HepG2 (cell line): ENCODE data around the gene C16orf87. TPM values are rescaled to one million over a fixed set of nuclear protein-coding genes. Genes with fewer than 3 reads are reported as not detected.

Experiments used
- BRD4 ChIP-seq: sonication (generic); formaldehyde crosslinking; IDR thresholded peaks from 2 replicates; pipeline ENCODE4 v1.4.0; 2020; ENCODE audit warnings: missing genetic modification reagents
- CREB1 ChIP-seq, 2 experiments: fragments of 450-650 bp in 1 of 2; IDR thresholded peaks; 2 replicates each; pipeline ENCODE4 v1.6.1; 2016 to 2017; ENCODE audit warnings: control low read depth in 1 of 2, mild to moderate bottlenecking in 1 of 2, missing compliant biosample characterization in 1 of 2, missing genetic modification characterization in 1 of 2
- FOXA1 ChIP-seq, 2 experiments: fragments of 450-650 bp in 1 of 2; sonication (generic) in 1 of 2; formaldehyde crosslinking in 1 of 2; IDR thresholded peaks; 2 replicates each; pipeline versions ENCODE4 v1.4.0 to v1.6.1; 2016 to 2020; ENCODE audit warnings: missing genetic modification reagents in 1 of 2
- KLF12 ChIP-seq: sonication (generic); formaldehyde crosslinking; IDR thresholded peaks from 2 replicates; pipeline ENCODE4 v1.4.0; 2020; ENCODE audit warnings: missing genetic modification reagents, borderline replicate concordance
- POLR2AphosphoS2 ChIP-seq: IDR thresholded peaks from 2 replicates; pipeline ENCODE4 v1.6.1; 2011; ENCODE audit warnings: low read depth, low read length, improper control_type of control experiment
- SAFB2 ChIP-seq: sonication (generic); formaldehyde crosslinking; IDR thresholded peaks from 2 replicates; pipeline ENCODE4 v1.5.1; 2020; ENCODE audit warnings: missing genetic modification reagents, low read depth, mild to moderate bottlenecking, borderline replicate concordance
- TGIF2 ChIP-seq: IDR thresholded peaks from 2 replicates; pipeline ENCODE4 v1.6.1; 2016; ENCODE audit warnings: control low read depth, missing compliant biosample characterization
- THYN1 ChIP-seq: sonication (generic); formaldehyde crosslinking; IDR thresholded peaks from 2 replicates; pipeline ENCODE4 v1.8.1; 2023; ENCODE audit warnings: low read depth, mild to moderate bottlenecking, moderate library complexity, missing genetic modification reagents, borderline replicate concordance
- TSC22D2 ChIP-seq: sonication (generic); formaldehyde crosslinking; IDR thresholded peaks from 2 replicates; pipeline ENCODE4 v1.5.1; 2020; ENCODE audit warnings: missing genetic modification reagents, mild to moderate bottlenecking, borderline replicate concordance
- ZNF530 ChIP-seq: sonication (generic); formaldehyde crosslinking; IDR thresholded peaks from 2 replicates; pipeline ENCODE4 v1.5.0; 2020; ENCODE audit warnings: low read depth, mild to moderate bottlenecking, missing genetic modification reagents
- ZNF766 ChIP-seq: sonication (generic); formaldehyde crosslinking; IDR thresholded peaks from 2 replicates; pipeline ENCODE4 v1.5.0; 2020; ENCODE audit warnings: missing genetic modification reagents, borderline replicate concordance
- polyA plus RNA-seq, 8 experiments: library from polyadenylated mRNA; depleted of rRNA in 3 of 8; stranded (reverse) in 7 of 8; unstranded in 1 of 8; fragments of >200 nt; fragmentation: Illumina TruSeq in 4 of 8; extraction: Trizol in 4 of 8; gene quantifications; 2 replicates each; pipeline versions ENCODE4 v1.2.1 to v1.2.3, GENCODE V29; 2011 to 2016; ENCODE audit warnings: low read depth in 4 of 8, missing spikeins in 1 of 8, mixed read lengths in 1 of 8; ENCODE audit not compliant: insufficient read depth in 1 of 8
- total RNA-seq, 5 experiments: library from RNA; depleted of rRNA; stranded (reverse); fragments of >200 nt; fragmentation: Illumina TruSeq; extraction: Trizol; gene quantifications; 2 replicates each; pipeline ENCODE4 v1.2.3, GENCODE V29; 2016; ENCODE audit warnings: low read depth in 1 of 5
- TF ChIP-seq, protein P1 (sequence below): sonication (generic); formaldehyde crosslinking; IDR thresholded peaks from 2 replicates; pipeline ENCODE4 v1.4.0; 2020; ENCODE audit warnings: mild to moderate bottlenecking, missing genetic modification reagents, borderline replicate concordance
- TF ChIP-seq, protein P2 (sequence below): sonication (generic); formaldehyde crosslinking; IDR thresholded peaks from 2 replicates; pipeline ENCODE4 v1.4.0; 2020; ENCODE audit warnings: missing genetic modification reagents

The C16orf87 gene
- total and polyA plus RNA-seq, 2 of the 13 experiments (the other 11 are each of a cell fraction or from before 2014, with no cell fraction given), result 8.6 to 19.5 TPM

DNA sequence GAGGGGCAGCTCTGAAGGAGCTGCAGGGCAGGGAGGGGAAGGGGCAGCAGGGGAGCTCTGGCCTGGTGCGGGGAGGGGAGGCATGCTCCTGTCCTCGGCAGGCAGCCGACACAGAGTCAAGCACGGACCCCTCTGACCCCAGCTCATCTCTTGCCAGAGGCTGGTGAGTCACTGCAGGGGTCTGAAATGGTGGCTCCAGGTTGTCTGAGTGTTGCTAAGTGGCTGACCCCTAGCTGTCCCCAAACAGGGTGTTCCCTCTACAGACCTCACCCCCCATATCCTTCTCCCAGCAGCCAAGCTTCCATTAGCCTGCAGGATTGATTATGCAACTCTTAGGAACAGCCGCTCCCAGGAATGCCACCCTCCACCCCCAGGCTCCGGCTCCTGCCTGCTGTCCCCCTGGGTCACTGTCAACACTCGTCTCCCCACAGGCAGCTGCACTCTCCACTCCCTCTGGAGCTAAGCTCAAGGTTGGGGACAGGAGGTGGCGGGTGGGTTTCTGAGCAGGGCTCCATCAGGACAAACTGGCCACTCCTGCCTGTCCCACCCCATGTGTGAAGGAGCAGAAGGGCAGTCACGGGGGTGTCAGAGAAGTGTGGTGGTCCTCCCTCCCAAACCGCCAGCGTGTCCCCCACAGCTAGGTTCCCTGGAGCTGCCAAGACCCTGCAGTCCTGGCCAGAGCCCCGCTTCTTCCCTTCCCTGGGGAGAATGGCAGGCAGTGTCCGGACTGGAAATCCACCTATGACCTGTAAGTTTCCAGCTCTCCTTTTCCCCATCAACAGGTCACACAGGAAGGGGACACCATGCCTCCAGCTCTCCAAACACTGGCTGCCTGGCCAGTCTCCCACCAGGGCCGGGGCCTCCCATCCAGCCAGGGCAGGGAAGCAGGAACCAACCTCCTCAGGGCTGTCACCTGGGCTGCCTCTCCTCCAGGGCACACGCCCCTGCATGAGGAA is 83.9 kb downstream of the C16orf87 start (continued):
- TF ChIP-seq SAFB2 (CRISPR knock-in tag) (0 out of 2 replicates have a peak, but pooled peaks have one; percentile 51), CREB1 (IDR thresholded peaks at IDR 0.05) (no peak), CREB1 (CRISPR knock-in tag; IDR thresholded peaks at IDR 0.05) (no peak), THYN1 (no peak), BRD4 (CRISPR knock-in tag) (no peak), ZNF530 (CRISPR knock-in tag) (no peak), POLR2AphosphoS2 (no peak), KLF12 (no peak), TSC22D2 (CRISPR knock-in tag) (no peak), TGIF2 (CRISPR knock-in tag) (no peak), ZNF766 (CRISPR knock-in tag) (no peak), FOXA1 (IDR thresholded peaks at IDR 0.05) (no peak), FOXA1 (CRISPR knock-in tag; IDR thresholded peaks at IDR 0.05) (0 out of 2 replicates have a peak, but pooled peaks have one; percentile 27)
- TF ChIP-seq, protein P1, sequence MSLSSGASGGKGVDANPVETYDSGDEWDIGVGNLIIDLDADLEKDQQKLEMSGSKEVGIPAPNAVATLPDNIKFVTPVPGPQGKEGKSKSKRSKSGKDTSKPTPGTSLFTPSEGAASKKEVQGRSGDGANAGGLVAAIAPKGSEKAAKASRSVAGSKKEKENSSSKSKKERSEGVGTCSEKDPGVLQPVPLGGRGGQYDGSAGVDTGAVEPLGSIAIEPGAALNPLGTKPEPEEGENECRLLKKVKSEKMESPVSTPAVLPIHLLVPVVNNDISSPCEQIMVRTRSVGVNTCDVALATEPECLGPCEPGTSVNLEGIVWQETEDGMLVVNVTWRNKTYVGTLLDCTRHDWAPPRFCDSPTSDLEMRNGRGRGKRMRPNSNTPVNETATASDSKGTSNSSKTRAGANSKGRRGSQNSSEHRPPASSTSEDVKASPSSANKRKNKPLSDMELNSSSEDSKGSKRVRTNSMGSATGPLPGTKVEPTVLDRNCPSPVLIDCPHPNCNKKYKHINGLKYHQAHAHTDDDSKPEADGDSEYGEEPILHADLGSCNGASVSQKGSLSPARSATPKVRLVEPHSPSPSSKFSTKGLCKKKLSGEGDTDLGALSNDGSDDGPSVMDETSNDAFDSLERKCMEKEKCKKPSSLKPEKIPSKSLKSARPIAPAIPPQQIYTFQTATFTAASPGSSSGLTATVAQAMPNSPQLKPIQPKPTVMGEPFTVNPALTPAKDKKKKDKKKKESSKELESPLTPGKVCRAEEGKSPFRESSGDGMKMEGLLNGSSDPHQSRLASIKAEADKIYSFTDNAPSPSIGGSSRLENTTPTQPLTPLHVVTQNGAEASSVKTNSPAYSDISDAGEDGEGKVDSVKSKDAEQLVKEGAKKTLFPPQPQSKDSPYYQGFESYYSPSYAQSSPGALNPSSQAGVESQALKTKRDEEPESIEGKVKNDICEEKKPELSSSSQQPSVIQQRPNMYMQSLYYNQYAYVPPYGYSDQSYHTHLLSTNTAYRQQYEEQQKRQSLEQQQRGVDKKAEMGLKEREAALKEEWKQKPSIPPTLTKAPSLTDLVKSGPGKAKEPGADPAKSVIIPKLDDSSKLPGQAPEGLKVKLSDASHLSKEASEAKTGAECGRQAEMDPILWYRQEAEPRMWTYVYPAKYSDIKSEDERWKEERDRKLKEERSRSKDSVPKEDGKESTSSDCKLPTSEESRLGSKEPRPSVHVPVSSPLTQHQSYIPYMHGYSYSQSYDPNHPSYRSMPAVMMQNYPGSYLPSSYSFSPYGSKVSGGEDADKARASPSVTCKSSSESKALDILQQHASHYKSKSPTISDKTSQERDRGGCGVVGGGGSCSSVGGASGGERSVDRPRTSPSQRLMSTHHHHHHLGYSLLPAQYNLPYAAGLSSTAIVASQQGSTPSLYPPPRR (CRISPR knock-in tag), result peak; percentile 43; the same call in 1 of the 2 replicates
- TF ChIP-seq, protein P2, sequence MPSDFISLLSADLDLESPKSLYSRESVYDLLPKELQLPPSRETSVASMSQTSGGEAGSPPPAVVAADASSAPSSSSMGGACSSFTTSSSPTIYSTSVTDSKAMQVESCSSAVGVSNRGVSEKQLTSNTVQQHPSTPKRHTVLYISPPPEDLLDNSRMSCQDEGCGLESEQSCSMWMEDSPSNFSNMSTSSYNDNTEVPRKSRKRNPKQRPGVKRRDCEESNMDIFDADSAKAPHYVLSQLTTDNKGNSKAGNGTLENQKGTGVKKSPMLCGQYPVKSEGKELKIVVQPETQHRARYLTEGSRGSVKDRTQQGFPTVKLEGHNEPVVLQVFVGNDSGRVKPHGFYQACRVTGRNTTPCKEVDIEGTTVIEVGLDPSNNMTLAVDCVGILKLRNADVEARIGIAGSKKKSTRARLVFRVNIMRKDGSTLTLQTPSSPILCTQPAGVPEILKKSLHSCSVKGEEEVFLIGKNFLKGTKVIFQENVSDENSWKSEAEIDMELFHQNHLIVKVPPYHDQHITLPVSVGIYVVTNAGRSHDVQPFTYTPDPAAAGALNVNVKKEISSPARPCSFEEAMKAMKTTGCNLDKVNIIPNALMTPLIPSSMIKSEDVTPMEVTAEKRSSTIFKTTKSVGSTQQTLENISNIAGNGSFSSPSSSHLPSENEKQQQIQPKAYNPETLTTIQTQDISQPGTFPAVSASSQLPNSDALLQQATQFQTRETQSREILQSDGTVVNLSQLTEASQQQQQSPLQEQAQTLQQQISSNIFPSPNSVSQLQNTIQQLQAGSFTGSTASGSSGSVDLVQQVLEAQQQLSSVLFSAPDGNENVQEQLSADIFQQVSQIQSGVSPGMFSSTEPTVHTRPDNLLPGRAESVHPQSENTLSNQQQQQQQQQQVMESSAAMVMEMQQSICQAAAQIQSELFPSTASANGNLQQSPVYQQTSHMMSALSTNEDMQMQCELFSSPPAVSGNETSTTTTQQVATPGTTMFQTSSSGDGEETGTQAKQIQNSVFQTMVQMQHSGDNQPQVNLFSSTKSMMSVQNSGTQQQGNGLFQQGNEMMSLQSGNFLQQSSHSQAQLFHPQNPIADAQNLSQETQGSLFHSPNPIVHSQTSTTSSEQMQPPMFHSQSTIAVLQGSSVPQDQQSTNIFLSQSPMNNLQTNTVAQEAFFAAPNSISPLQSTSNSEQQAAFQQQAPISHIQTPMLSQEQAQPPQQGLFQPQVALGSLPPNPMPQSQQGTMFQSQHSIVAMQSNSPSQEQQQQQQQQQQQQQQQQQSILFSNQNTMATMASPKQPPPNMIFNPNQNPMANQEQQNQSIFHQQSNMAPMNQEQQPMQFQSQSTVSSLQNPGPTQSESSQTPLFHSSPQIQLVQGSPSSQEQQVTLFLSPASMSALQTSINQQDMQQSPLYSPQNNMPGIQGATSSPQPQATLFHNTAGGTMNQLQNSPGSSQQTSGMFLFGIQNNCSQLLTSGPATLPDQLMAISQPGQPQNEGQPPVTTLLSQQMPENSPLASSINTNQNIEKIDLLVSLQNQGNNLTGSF (CRISPR knock-in tag), result no peak
